Skin of body (tissue), 1 donor: ENCODE measurements around the gene KRTAP10-7. TPM values are rescaled to one million over a fixed set of nuclear protein-coding genes. Genes with fewer than 3 reads are reported as not detected.

Experiments
- total RNA-seq: library from RNA; depleted of rRNA; stranded (reverse); fragments of >200 nt; gene quantifications from one replicate; pipeline ENCODE4 v1.2.3, GENCODE V29; 2014

KRTAP10-7 gene
- total RNA-seq, 1 donor from 2014 or later, result 0.99 TPM

Other genes starting within 250 kb of the KRTAP10-7 start
- gene TRPM2, start 247.0 kb upstream of the KRTAP10-7 start, total RNA-seq, result 1.8 TPM
- 1.7 TPM for gene LRRC3, start 145.1 kb upstream of the KRTAP10-7 start, total RNA-seq
- gene KRTAP10-1, start 60.4 kb upstream of the KRTAP10-7 start, total RNA-seq, result 0.30 TPM
- 0.30 TPM for gene KRTAP10-2, start 49.1 kb upstream of the KRTAP10-7 start, total RNA-seq
- not detected for gene KRTAP10-3, start 41.8 kb upstream of the KRTAP10-7 start, total RNA-seq
- 0.39 TPM for gene KRTAP10-4, start 26.9 kb upstream of the KRTAP10-7 start, total RNA-seq
- gene KRTAP10-5, start 20.0 kb upstream of the KRTAP10-7 start, total RNA-seq, result not detected
- not detected for gene KRTAP10-6, start 8.1 kb upstream of the KRTAP10-7 start, total RNA-seq
- not detected for gene KRTAP10-8, start 11.5 kb downstream of the KRTAP10-7 start, total RNA-seq
- 0.20 TPM for gene KRTAP10-9, start 26.5 kb downstream of the KRTAP10-7 start, total RNA-seq
- 0.49 TPM for gene KRTAP10-10, start 36.8 kb downstream of the KRTAP10-7 start, total RNA-seq
- 0.69 TPM for gene KRTAP10-11, start 45.8 kb downstream of the KRTAP10-7 start, total RNA-seq
- gene KRTAP12-4, start 54.1 kb downstream of the KRTAP10-7 start, total RNA-seq, result not detected
- not detected for gene KRTAP12-3, start 57.3 kb downstream of the KRTAP10-7 start, total RNA-seq
- 1.5 TPM for gene KRTAP12-2, start 66.3 kb downstream of the KRTAP10-7 start, total RNA-seq
- 2.0 TPM for gene KRTAP12-1, start 81.6 kb downstream of the KRTAP10-7 start, total RNA-seq
- gene KRTAP10-12, start 96.6 kb downstream of the KRTAP10-7 start, total RNA-seq, result not detected
- 4.1 TPM for gene TSPEAR, start 111.0 kb downstream of the KRTAP10-7 start, total RNA-seq
- gene UBE2G2, start 201.2 kb downstream of the KRTAP10-7 start, total RNA-seq, result 65.8 TPM
- 33.1 TPM for gene SUMO3, start 217.5 kb downstream of the KRTAP10-7 start, total RNA-seq